Measurements from ENCODE around the gene TMEM222. TPM values are rescaled to one million over a fixed set of nuclear protein-coding genes. Genes with fewer than 3 reads are reported as not detected.
"Not testable (repeated sequence)": the region's sequence is repeated elsewhere in the genome, so short reads cannot be mapped to it uniquely, and the experiment has no call there.

TMEM222 gene
- polyA plus RNA-seq, 1 of the 3 experiments (the other 2 are of a cell fraction): 51.7 TPM

GRCh38 chr1:27285821-27286220, 36.1 kb upstream of the TMEM222 start:
- H3K9me3 ChIP-seq; H3K79me2 ChIP-seq (ENCODE audit: insufficient read depth); H3K4me2 ChIP-seq; H3K4me1 ChIP-seq (ENCODE audit: control insufficient read depth in 1 of 2, insufficient read depth in 2 of 2, low read depth in 1 of 2, low read length in 1 of 2); POLR2A ChIA-PET; H3K4me3 ChIP-seq (ENCODE audit: low read depth in 2 of 2, low read length in 1 of 2); H3K9me2 ChIP-seq; H4K20me1 ChIP-seq (ENCODE audit: insufficient read depth); H3K27ac ChIP-seq (ENCODE audit: low read depth in 2 of 2, low read length in 1 of 2); H3K27me3 ChIP-seq (ENCODE audit: insufficient read depth); H3K9ac ChIP-seq; H3F3A ChIP-seq (replicated peaks; ENCODE audit: insufficient read depth); H2AFZ ChIP-seq (ENCODE audit: low read depth); H3K36me3 ChIP-seq (replicated peaks in 1 of 2; ENCODE audit: control insufficient read depth in 1 of 2, insufficient read depth in 2 of 2, low read length in 1 of 2); DNase-seq: not testable (repeated sequence)
- 88% methylated on average over 7 of the region's 7 CpGs for WGBS (ENCODE audit: low lambda C conversion rate)
- CTCF ChIA-PET: interaction anchor here (0.6 to 12.2 kb wide), 15 partner anchors 12 to 318 kb away, joined by 3 to 149 read pairs (median 7); no protein-coding TSS in a partner anchor

- H3K79me2 ChIP-seq (ENCODE audit: insufficient read depth); H3K4me1 ChIP-seq (ENCODE audit: control insufficient read depth in 1 of 2, insufficient read depth in 2 of 2, low read depth in 1 of 2, low read length in 1 of 2); POLR2A ChIA-PET; H3K4me2 ChIP-seq; H3K27ac ChIP-seq (ENCODE audit: low read depth in 2 of 2, low read length in 1 of 2); DNase-seq; H3K27me3 ChIP-seq (ENCODE audit: insufficient read depth); H3K9me2 ChIP-seq; H4K20me1 ChIP-seq (ENCODE audit: insufficient read depth); H3K9me3 ChIP-seq; CTCF ChIA-PET; H3K9ac ChIP-seq; H3K4me3 ChIP-seq (ENCODE audit: low read depth in 2 of 2, low read length in 1 of 2); H3F3A ChIP-seq (replicated peaks; ENCODE audit: insufficient read depth); H2AFZ ChIP-seq (ENCODE audit: low read depth); H3K36me3 ChIP-seq (replicated peaks in 1 of 2; ENCODE audit: control insufficient read depth in 1 of 2, insufficient read depth in 2 of 2, low read length in 1 of 2): not testable (repeated sequence)
- 87% methylated on average over 3 of the region's 29 CpGs for WGBS (ENCODE audit: low lambda C conversion rate)
These were observed 32.8 kb upstream of the TMEM222 start for GRCh38 chr1:27289125-27289524.

GRCh38 chr1:27290581-27290980, 31.4 kb upstream of the TMEM222 start:
- Histone ChIP-seq H3K79me2 (ENCODE audit: insufficient read depth) (no peaks in the 10 kb centered on the region), H3K4me1 (ENCODE audit: control insufficient read depth in 1 of 2, insufficient read depth in 2 of 2, low read depth in 1 of 2, low read length in 1 of 2) (no peaks in the 10 kb centered on the region), H3K27ac (ENCODE audit: low read depth in 2 of 2, low read length in 1 of 2) (no peak overlapping the region), H3K4me3 (ENCODE audit: low read depth in 2 of 2, low read length in 1 of 2) (no peak overlapping the region), H4K20me1 (ENCODE audit: insufficient read depth) (no peaks in the 10 kb centered on the region), H3K27me3 (ENCODE audit: insufficient read depth) (no peaks in the 10 kb centered on the region), H3K9me2 (no peaks in the 10 kb centered on the region), H3K9me3 (no peaks in the 10 kb centered on the region), H3K4me2 (no peak overlapping the region), H3K9ac (no peak overlapping the region), H3K36me3 (replicated peaks in 1 of 2; ENCODE audit: control insufficient read depth in 1 of 2, insufficient read depth in 2 of 2, low read length in 1 of 2) (peaks cover 4 to 18% of the 10 kb centered on the region in 2 experiments), H2AFZ (ENCODE audit: low read depth) (no peak overlapping the region), H3F3A (replicated peaks; ENCODE audit: insufficient read depth) (no peaks in the 10 kb centered on the region)
- CTCF ChIA-PET: interaction anchor here (1.0 to 1.5 kb wide), 3 partner anchors 9 to 188 kb away, joined by 3 to 7 read pairs (median 3); no protein-coding TSS in a partner anchor
- 84% methylated on average over 3 of the region's 3 CpGs for WGBS (ENCODE audit: low lambda C conversion rate)
- POLR2A ChIA-PET: no interaction called here
- no peak for TF ChIP-seq FOSL2 (IDR thresholded peaks at IDR 0.05; ENCODE audit: borderline replicate concordance, low read depth)
- TF ChIP-seq GATA2 (CRISPR knock-in tag; IDR thresholded peaks at IDR 0.05): no peak
- no peak for TF ChIP-seq EP300 (IDR thresholded peaks at IDR 0.05; ENCODE audit: borderline replicate concordance in 1 of 2, low read depth in 1 of 2, low read length in 1 of 2)
- no peak for TF ChIP-seq CTCF (IDR thresholded peaks at IDR 0.05)
- no peak for TF ChIP-seq GABPA (IDR thresholded peaks at IDR 0.05; ENCODE audit: low read depth)
- no peak for TF ChIP-seq NFIC (IDR thresholded peaks at IDR 0.05; ENCODE audit: borderline replicate concordance)
- no peak for TF ChIP-seq REST (IDR thresholded peaks at IDR 0.05; ENCODE audit: low read depth, low read length)
- no peak for TF ChIP-seq NRF1 (IDR thresholded peaks at IDR 0.05; ENCODE audit: low read depth, low read length)
- no peak for DNase-seq

Measured in SK-N-SH (cell line).